Left ventricle myocardium inferior (tissue), 1 donor: Measurements from ENCODE around the gene KCTD3. TPM values are rescaled to one million over a fixed set of nuclear protein-coding genes. Genes with fewer than 3 reads are reported as not detected.

Source experiments
- DNase-seq: peaks from one replicate; pipeline ENCODE4 v3.0.0-alpha.2; 2020
- H3K27ac ChIP-seq: fragments of 200-600 bp; replicated peaks from 2 replicates; pipeline ENCODE4 v1.8.0; 2021
- H3K27me3 ChIP-seq: fragments of 200-600 bp; 2 replicates; pipeline ENCODE4 v1.8.0; 2021; ENCODE audit warnings: low read depth
- H3K36me3 ChIP-seq: fragments of 200-600 bp; 2 replicates; pipeline ENCODE4 v1.8.0; 2021
- H3K4me1 ChIP-seq: fragments of 200-600 bp; 2 replicates; pipeline ENCODE4 v1.8.0; 2021
- H3K4me3 ChIP-seq: fragments of 200-600 bp; 2 replicates; pipeline ENCODE4 v1.8.0; 2021; ENCODE audit warnings: mild to moderate bottlenecking, moderate library complexity
- H3K9me3 ChIP-seq: fragments of 200-600 bp; replicated peaks from 2 replicates; pipeline ENCODE4 v1.8.0; 2021
- intact Hi-C: fragments of 100-400 bp; cut with micrococcal nuclease; formaldehyde crosslinking; loops from one replicate; pipeline ENCODE4 v1.11.0; 2022
- total RNA-seq: library from RNA; stranded (reverse); fragmentation: NEBNext Ultra II Directional; extraction: Animal tissue kit (Norgen Biotek cat#: 25700); gene quantifications from one replicate; pipeline ENCODE4 v1.2.1, GENCODE V29; 2021
- TF ChIP-seq, protein P1 (sequence below): fragments of 200-600 bp; IDR thresholded peaks from 2 replicates; pipeline ENCODE4 v1.8.0; 2021; ENCODE audit warnings: antibody characterized with exemption, mild to moderate bottlenecking, borderline replicate concordance
- donor health status: DM: no; HTN: yes; CAD: no; lungs with severe emphysema.

Gene KCTD3
- total RNA-seq, 1 donor from 2014 or later: 11.2 TPM

DNA sequence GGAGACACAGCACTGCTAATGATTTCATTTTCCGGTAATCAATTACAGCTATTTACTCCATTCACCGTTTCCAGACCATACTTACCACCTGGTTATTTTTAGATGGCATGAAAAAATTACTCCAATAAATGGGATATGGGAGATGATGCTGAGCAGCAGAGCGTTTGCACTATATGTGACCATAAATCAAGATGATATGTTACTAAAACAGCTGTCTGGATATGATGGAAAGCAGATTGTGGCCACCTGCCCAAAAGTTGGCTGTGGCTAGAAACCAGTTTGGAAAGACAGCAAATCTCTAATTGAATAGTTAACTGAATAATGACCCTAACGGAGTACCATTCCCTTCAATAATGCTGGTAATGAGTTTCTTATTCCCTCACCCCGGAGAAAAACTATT is 22.5 kb upstream of the KCTD3 start:
- H3K4me1 ChIP-seq: peaks cover 4% of the 10 kb centered on the region
- TF ChIP-seq, protein P1, sequence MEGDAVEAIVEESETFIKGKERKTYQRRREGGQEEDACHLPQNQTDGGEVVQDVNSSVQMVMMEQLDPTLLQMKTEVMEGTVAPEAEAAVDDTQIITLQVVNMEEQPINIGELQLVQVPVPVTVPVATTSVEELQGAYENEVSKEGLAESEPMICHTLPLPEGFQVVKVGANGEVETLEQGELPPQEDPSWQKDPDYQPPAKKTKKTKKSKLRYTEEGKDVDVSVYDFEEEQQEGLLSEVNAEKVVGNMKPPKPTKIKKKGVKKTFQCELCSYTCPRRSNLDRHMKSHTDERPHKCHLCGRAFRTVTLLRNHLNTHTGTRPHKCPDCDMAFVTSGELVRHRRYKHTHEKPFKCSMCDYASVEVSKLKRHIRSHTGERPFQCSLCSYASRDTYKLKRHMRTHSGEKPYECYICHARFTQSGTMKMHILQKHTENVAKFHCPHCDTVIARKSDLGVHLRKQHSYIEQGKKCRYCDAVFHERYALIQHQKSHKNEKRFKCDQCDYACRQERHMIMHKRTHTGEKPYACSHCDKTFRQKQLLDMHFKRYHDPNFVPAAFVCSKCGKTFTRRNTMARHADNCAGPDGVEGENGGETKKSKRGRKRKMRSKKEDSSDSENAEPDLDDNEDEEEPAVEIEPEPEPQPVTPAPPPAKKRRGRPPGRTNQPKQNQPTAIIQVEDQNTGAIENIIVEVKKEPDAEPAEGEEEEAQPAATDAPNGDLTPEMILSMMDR: no peak
- H3K27me3 ChIP-seq: no peaks in the 10 kb centered on the region
- H3K36me3 ChIP-seq: no peaks in the 10 kb centered on the region
- H3K4me3 ChIP-seq: no peak overlapping the region
- peaks cover 19% of the 10 kb centered on the region for H3K9me3 ChIP-seq
- intact Hi-C loops: no loop called here
- DNase-seq: no peak
- no peak overlapping the region for H3K27ac ChIP-seq

DNA sequence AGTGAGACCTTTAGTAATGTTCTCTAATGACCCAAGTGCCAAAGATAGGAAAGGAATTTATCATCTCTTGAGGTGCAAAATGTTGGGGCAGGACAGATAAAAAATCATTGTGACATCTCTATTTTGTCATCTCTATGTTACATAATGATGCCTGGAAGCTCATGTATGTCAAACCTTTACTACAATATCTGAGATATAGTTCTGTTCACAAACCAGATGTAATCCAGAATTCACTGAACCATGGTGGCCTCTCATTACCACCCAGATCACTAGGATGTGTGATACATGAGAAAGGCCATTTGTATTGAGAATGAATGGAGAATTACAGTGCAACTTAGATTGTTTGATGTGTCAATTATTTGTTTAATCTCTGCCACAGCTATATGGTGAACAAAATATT is 22.0 kb upstream of the KCTD3 start:
- Histone ChIP-seq H3K27ac (no peak overlapping the region), H3K27me3 (no peaks in the 10 kb centered on the region), H3K4me3 (no peak overlapping the region), H3K4me1 (peaks cover 3% of the 10 kb centered on the region), H3K9me3 (peaks cover 19% of the 10 kb centered on the region), H3K36me3 (no peaks in the 10 kb centered on the region)
- intact Hi-C loops: no loop called here
- DNase-seq: no peak
- TF ChIP-seq, protein P1: no peak

DNA sequence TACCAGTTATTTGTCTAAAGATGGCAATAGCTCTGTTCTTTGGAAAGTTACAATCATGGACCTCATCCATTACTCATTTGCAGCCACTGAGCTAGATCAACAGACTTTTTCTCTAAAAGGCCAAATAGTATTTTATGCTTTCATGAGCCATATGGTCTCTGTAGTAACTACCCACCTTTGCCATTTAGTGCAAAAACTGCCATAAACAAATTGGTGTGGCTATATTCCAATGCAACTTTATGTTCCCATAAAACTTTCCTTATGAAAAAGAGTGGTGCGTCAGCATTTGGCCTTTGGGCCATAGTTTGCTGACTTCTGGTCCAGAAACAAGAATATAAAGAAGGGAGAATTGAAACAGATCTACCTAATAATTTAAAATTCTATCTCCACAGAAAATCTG is 20.1 kb upstream of the KCTD3 start:
- Histone ChIP-seq H3K27me3 (no peaks in the 10 kb centered on the region), H3K4me1 (no peaks in the 10 kb centered on the region), H3K36me3 (no peaks in the 10 kb centered on the region), H3K4me3 (no peak overlapping the region), H3K9me3 (peaks cover 19% of the 10 kb centered on the region), H3K27ac (no peak overlapping the region)
- TF ChIP-seq, protein P1: no peak
- DNase-seq: no peak
- intact Hi-C loops: no loop called here

DNA sequence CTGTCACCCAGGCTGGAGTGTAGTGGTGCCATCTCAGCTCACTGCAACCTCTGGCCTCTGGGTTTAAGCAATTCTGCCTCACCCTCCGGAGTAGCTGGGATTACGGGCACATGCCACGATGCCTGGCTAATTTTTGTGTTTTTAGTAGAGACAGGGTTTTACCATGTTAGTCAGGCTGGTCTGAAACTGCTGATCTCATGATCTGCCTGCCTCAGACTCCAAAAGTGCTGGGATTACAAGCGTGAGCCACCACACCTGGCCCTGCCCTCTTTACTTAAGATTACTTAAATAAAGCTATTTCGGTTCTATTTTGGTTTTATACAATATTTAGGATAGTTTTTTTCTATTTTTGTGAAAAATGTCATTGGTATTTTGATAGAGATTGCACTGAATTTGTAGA is 15.3 kb upstream of the KCTD3 start:
- TF ChIP-seq, protein P1: no peak
- Histone ChIP-seq H3K27me3 (no peaks in the 10 kb centered on the region), H3K27ac (no peak overlapping the region), H3K36me3 (no peaks in the 10 kb centered on the region), H3K9me3 (peaks cover 26% of the 10 kb centered on the region), H3K4me1 (no peaks in the 10 kb centered on the region), H3K4me3 (no peak overlapping the region)
- intact Hi-C loops: no loop called here
- DNase-seq: no peak

DNA sequence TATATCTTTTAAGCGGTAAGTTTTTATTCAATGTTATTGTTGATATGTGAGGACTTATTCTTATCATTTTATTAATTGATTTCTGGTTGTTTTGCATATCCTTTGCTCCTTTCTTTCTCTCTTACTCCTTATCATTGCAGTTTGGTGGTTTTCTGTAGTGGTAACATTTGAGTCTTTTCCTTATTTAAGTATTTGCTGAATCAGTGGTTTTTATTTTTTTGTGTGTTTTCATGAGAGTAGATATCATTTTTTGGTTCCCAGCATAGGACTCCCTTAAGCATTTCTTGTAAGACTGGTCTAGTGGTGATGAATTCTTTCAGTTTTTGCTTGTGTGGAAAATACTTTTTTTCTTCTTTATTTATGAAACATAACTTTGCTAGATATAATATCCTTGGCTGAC is 12.2 kb upstream of the KCTD3 start:
- Histone ChIP-seq H3K9me3 (peaks cover 26% of the 10 kb centered on the region), H3K36me3 (no peaks in the 10 kb centered on the region), H3K27me3 (no peaks in the 10 kb centered on the region), H3K27ac (no peak overlapping the region), H3K4me1 (no peaks in the 10 kb centered on the region), H3K4me3 (no peak overlapping the region)
- intact Hi-C loops: no loop called here
- TF ChIP-seq, protein P1: no peak
- DNase-seq: no peak

DNA sequence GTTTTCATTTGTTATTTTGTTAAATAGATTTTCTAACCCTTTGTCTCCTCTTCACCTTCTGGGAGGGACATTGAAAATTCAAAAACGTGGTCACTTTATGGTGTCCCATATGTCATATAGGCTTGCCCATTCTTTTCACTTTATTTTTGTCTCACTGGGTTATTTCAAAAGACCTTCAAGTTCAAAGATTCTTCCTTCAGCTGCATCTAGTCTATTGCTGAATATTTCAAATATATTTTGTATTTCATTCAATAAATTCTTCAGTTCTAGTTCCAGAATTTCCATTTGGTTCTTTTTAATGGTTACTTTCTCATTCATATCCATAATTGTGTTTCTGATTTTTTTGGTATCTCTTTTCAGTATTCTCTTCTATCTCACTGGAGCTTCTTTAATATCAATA is 11.6 kb upstream of the KCTD3 start:
- intact Hi-C loops: no loop called here
- TF ChIP-seq, protein P1: no peak

More for the DNA sequence above, 11.6 kb upstream of the KCTD3 start:
- no peak for DNase-seq
- Histone ChIP-seq H3K9me3 (peaks cover 27% of the 10 kb centered on the region), H3K4me1 (no peaks in the 10 kb centered on the region), H3K27me3 (no peaks in the 10 kb centered on the region), H3K27ac (no peak overlapping the region), H3K4me3 (no peak overlapping the region), H3K36me3 (no peaks in the 10 kb centered on the region)
